CD4-positive, alpha-beta T cell treated with Interleukin-17A for 1 hour (primary cell): ENCODE measurements around the gene PALM2AKAP2.

Experiments
- DNase-seq: peaks from one replicate; pipeline ENCODE4 v3.0.0-alpha.2; 2020

Gene PALM2AKAP2

DNA sequence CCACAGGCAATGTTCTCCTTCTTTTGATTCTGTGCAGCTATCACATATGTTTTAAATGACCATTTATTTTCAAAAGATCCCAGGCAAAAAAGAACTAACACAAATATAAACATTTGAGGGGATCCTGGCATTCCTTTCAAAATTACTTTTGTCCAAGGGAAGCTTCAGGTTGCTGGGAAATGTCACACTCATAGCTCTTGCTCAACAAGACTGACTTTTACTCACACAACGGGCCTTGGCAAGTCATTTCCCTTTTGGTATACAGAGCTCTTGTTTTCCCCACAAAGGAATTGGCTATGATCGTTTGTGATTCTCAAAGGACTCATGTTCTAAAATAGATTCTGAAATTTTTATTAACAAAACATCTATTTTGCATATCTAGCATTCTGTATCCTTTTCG lies 4.5 kb upstream of the PALM2AKAP2 start:
- no peak for DNase-seq

DNA sequence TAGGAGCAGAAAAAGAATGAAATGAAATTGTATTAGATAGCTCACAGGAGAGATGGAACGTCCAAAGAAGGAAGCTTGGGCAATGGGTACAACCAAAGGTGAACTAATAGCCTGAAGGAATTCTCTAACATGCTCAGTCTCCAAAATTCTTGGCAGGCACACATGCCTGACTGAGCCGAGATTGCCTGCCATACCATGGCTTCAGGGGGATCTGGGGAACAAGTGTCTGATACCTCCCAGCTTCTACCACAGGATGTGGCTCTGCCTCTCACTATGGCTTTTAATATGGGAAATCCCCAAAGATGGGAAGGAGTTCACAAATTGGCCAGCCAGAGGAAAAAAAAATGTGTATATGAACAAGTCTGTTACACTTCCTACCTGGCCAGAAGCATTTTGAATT lies 3.6 kb upstream of the PALM2AKAP2 start:
- DNase-seq: no peak

DNA sequence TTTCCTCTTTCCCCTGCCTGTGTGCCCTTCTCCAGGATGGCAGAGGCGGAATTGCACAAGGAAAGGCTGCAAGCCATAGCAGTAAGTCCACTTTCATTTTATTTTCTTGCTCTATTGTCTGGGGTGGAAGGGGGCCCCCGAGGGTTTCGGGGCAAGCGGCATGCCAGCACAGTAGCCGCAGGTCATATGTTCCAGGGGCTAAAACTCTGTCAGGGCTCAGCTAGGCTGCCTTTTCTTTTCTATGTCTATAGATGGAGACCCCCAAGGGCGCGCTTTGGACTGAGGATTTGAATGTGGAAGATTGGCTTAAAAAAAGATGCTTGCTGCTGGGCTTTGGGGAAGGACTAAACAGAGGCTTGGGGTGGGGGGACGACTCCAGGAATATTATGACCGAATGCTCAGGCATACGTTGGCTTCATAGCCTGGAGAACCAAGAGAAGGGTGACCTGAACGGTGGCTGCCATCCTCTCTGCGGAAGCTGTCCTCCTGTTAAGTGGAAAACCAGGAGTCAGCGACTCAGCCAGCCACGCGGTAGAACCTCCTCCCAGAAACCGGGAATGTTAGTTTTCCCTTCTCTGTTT lies 545 bp downstream of the PALM2AKAP2 start:
- DNase-seq: no peak

GRCh38 chr9:109781086-109781485 lies 1.1 kb downstream of the PALM2AKAP2 start:
- no peak for DNase-seq

DNA sequence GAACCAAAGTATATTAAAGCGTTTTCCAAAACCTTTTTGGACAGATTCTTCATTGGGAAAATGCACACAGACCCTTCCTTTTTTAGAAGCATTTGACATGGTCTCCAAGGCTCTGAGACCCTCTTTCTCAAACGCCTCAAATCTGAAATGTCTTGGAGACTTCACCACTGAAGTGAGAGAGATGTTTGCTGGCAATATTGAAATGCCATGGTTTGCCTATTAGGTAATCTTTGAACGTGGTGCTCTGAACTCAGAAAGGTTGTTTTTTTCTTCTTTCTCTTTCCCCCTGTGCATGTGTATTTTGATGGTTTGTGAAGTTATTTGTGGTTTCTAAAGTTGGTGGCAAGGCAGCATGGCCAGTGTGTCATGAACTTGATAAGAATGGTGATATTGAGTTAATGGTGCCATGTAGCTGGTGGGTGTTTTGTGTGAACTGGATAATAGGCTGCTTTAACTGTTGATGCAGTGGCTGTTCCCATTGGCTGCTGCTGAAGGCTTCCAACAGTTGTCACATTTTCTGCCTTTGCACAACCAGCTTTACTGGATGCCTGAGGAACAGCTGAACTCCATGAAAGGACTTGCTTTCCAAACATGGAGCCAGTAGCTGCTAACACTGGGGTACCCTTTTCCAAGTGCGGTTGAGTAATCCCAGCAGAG lies 1.7 kb downstream of the PALM2AKAP2 start:
- no peak for DNase-seq

DNA sequence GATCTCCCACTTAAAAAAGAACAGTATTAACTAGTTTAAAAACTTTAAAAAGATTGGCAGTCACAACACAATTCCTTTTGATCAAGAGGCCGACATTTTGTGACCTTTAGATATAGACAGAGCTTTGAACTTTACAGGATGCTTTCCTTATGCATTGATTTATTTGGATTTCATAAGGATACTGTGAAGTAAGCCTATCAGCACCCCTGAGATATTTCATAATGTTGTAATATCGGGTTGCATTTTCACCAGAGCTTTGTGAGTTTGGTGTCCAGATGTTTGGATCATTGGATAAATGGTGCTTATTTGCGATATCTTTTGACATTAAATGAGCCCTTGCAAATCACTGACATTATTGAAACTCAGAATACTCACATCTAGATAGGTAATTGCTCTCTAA lies 7.7 kb downstream of the PALM2AKAP2 start:
- DNase-seq: no peak

- DNase-seq: no peak
Measured at GRCh38 chr9:109789556-109789955, 9.6 kb downstream of the PALM2AKAP2 start.

DNA sequence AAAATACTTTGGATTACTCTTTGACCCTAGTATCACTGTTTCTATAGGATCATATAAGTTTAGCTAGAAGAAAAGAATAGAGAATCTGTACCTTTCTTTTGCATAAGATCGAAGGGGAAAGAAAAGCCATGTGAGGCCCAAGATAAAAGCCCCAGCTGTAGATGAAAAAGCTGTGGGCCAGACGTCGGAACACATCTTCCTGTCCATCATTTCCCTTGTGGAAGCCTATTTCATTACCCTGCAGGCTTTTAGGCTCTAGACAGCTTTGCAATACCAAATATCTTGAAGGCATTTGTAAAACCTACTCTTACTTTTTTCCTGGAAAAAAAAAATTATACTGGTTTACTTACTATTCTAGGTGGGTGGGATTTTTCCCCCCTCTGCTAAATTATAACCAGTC lies 10.0 kb downstream of the PALM2AKAP2 start:
- DNase-seq: no peak

- DNase-seq: no peak
Measured at GRCh38 chr9:109791003-109791677, 11.1 kb downstream of the PALM2AKAP2 start.

DNA sequence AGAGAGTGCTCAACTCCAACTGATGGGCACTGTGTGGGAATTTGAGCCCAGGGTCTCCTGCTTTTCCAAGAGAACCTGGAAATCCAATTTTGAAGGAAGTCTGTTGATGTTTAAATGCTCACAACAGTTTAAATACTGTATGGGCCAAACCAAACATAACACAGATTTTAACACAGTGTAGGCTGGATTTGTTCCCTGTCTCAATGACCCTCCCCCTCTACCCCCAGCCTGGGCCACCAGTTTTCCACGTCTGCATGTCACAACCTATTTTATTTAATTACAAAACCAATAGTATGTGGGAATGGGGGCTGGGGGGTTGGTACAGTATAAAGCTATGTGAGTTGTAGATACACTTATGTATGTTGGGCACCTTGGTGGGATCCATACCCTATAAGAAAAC lies 11.7 kb downstream of the PALM2AKAP2 start:
- no peak for DNase-seq

DNA sequence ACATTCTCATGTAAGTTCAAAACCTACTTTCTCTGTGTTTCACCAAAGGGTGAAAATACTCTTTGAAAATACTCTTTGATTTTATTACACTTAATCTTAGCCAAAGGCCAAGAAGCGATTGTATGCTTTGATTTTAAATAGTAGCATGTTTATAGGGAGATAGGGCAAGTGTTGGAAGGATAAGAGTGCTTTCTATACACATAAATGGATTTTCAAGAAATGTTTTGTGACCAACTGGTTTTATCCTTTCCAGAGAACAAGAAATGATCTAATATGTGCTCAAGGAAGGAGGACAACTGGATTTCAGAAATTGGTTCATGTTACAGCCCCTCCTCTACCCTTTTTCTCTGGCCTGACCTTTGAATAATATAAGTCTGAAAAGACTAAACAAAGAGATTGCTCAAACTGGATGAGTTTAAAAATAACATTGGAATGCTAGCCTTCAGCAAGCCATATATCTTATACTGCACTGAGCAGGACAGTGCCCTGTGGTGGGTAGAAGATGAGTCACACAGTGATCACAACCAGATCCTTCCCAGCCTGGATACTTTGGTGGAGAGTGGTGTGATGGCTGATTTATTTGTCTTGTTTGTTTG lies 13.1 kb downstream of the PALM2AKAP2 start:
- no peak for DNase-seq

DNA sequence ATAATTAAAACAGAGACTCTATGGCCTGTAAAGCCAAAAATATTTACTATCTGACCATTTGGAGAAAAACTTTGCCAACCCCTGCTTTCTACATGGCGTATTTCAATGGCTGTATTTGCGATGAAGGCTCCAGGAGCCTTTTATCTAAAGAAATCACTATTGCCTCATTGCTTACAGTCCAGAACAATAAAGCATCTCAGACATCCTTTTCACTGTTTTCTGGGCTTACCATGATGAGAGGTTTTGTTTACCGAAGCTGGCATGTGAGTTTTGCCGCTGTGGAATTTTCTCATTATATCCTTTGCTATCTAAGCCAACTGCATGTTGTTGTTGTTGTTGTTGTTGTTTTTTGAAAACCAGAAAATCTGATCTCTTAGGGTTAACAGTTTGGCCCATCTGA lies 13.9 kb downstream of the PALM2AKAP2 start:
- no peak for DNase-seq

GRCh38 chr9:109794361-109795012 lies 14.5 kb downstream of the PALM2AKAP2 start:
- no peak for DNase-seq

- no peak for DNase-seq
Measured at GRCh38 chr9:109795613-109796012, 15.6 kb downstream of the PALM2AKAP2 start.

- DNase-seq: no peak
Measured at GRCh38 chr9:109796078-109796477, 16.1 kb downstream of the PALM2AKAP2 start.

- DNase-seq: no peak
Measured at GRCh38 chr9:109797006-109797405, 17.0 kb downstream of the PALM2AKAP2 start.

- no peak for DNase-seq
Measured at GRCh38 chr9:109797509-109797908, 17.5 kb downstream of the PALM2AKAP2 start.

- no peak for DNase-seq
Measured at GRCh38 chr9:109799141-109799540, 19.1 kb downstream of the PALM2AKAP2 start.

DNA sequence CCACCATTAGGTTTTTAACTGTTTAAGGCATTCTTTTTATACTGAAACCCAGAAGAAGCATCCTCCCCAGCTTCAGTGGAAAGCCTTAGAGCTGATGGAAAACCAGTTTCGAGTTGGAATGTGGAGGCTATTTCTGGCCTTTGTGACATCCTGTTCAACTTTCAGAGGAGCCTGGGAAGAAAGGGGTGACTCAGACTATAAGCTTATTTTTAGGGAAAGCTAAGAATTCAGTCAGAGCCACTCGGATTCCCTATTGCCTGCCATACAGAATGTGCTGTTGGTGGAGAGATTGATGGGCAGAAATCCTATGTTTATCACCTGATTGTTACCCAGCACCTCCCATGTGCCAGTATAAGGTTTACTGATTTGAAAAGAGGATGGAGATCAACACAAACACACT lies 19.8 kb downstream of the PALM2AKAP2 start:
- DNase-seq: no peak

DNA sequence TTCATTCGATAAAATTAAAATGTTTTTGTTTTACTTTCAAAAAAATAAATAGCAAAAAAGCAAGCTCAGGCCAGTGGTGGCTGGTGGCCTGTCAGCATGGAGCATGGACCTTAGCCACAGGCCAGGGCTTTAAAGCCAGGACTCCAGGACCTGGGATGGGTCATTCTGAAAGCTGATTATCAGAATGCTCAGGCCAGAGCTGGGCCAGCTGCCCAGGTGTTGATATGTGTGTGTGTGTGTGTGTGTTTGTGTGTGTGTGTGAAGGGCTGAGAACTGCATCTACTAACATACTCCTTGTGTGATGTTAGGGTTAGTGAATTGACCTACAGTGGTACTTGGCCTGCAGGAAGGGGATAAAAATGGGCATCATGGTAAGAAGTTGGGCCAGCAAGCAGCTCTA lies 21.5 kb downstream of the PALM2AKAP2 start:
- no peak for DNase-seq

DNA sequence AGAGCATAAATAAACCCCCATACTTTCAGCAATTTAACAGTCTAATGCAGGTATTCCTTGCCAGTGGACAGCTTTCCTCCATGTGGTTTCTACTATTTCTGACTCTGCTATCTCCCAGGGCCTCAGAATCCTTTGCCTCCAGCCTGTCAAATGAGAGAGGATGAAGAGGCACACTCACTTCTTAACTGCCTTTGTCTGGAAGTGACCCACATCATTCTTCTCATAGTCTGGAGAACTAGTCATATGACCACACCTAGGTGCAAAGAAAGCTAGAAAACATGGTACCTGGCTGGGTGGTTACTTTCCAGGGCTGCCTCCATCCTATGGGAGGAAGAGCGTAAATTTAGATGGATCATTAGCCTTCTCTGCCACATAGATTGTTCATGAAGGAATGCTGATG lies 22.5 kb downstream of the PALM2AKAP2 start:
- DNase-seq: no peak

DNA sequence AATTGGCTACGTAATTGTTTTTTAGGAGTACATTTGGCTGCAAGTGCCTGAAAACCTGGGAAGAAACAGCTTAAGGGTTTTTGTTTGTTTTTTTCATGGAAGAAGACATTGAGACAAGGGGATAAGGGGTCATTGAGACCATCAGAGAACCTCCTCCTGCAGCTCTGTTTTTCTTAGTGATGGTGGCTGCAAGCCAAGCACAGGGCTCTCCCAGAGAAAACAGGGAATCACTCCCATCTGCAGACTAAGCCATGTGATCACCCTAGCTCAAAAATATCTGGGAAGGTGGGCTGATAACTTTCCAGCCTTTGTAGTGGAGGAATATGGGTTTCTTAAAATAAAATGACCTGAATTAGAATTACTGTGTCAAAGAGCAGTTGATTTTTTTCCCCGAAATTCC lies 25.1 kb downstream of the PALM2AKAP2 start:
- DNase-seq: no peak

DNA sequence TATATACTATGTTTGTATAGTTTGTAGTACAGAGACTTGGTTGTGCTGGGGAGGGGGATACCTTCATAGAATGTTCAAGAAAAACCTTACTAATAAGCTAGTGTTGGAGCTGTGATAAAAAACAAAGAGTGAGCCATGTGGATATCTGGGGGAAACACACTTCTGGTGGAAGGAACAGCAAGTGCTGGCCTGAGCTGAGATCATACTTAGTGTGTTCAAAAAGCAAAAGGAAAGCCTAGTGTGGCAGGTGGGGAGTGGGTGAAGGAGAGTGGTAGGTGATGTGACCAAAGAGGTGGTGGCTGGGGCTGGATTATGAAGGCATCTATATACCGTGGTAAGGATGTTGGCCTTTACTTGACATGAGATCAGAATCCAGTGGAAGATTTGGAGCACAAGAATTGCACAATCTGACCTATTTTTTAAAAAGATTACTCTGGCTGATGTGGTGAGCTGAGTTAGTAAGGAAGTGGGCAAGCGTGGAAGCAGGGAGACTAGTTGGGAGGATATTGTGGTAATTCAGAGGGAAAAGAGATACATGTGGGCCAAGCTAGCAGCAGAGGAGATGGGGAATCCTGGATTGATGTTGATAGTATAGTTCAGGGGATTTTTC lies 26.6 kb downstream of the PALM2AKAP2 start:
- no peak for DNase-seq
